H1 (cell line): ENCODE data around the gene NAV3. TPM values are rescaled to one million over a fixed set of nuclear protein-coding genes. Genes with fewer than 3 reads are reported as not detected.

Source experiments
- CTCF ChIA-PET: fragments of 300-600 bp; sonication (Branson Sonifier 250); formaldehyde crosslinking; loops from one replicate; lab custom pipeline; 2021; ENCODE audit not compliant: partially characterized antibody; lab: Charles Lee
- POLR2A ChIA-PET: fragments of 300-600 bp; sonication (Branson Sonifier 250); formaldehyde crosslinking; loops from one replicate; lab custom pipeline; 2021; ENCODE audit warnings: inconsistent platforms; ENCODE audit not compliant: partially characterized antibody; lab: Charles Lee
- DNase-seq, 2 experiments: peaks; one replicate each; pipeline versions ENCODE4 v3.0.0 to v3.0.0-alpha.2; 2010 to 2022; ENCODE audit warnings: low spot score in 2 of 2, low read depth in 1 of 2, mixed read lengths in 1 of 2
- FAIRE-seq: peaks from 2 replicates; lab custom pipeline; 2011; peaks lifted over from hg19 to GRCh38; lab: Jason Lieb, UNC
- H2AFZ ChIP-seq: 2 replicates; pipeline ENCODE4 v1.8.1; 2012; ENCODE audit warnings: low read length, inconsistent platforms
- H2AK5ac ChIP-seq: 2 replicates; pipeline ENCODE4 v1.6.1; 2013; ENCODE audit warnings: low read depth, low read length
- H2BK120ac ChIP-seq: replicated peaks from 2 replicates; pipeline ENCODE3; 2013; ENCODE audit warnings: low read depth, low read length, inconsistent platforms
- H2BK12ac ChIP-seq: 2 replicates; pipeline ENCODE4 v1.6.1; 2013; ENCODE audit warnings: low read depth, low read length
- H2BK15ac ChIP-seq: 2 replicates; pipeline ENCODE4 v1.6.1; 2013; ENCODE audit warnings: low read length
- H2BK20ac ChIP-seq: 2 replicates; pipeline ENCODE4 v1.6.1; 2013; ENCODE audit warnings: low read length
- H2BK5ac ChIP-seq: 2 replicates; pipeline ENCODE4 v1.6.1; 2013; ENCODE audit warnings: low read depth, low read length
- H3K14ac ChIP-seq: 2 replicates; pipeline ENCODE4 v1.6.1; 2013; ENCODE audit warnings: inconsistent platforms; ENCODE audit not compliant: insufficient read length
- H3K18ac ChIP-seq: 2 replicates; pipeline ENCODE4 v1.6.1; 2013; ENCODE audit warnings: low read length; ENCODE audit errors: extremely low read depth
- H3K23ac ChIP-seq: 2 replicates; pipeline ENCODE4 v1.6.1; 2013; ENCODE audit warnings: inconsistent platforms; ENCODE audit not compliant: insufficient read length
- H3K23me2 ChIP-seq: 2 replicates; pipeline ENCODE4 v1.6.1; 2013; ENCODE audit warnings: low read depth, low read length
- H3K27ac ChIP-seq: 2 replicates; pipeline ENCODE4 v1.6.1; 2011; ENCODE audit warnings: low read depth, low read length, inconsistent platforms
- H3K27me3 ChIP-seq, 4 experiments: replicated peaks in 1 of 4; 1 replicate in 1 of 4; 2 replicates in 3 of 4; pipeline versions ENCODE4 v1.6.1 to v1.8.1; 2011 to 2013; ENCODE audit warnings: low read length in 3 of 4, mild to moderate bottlenecking in 3 of 4, inconsistent platforms in 2 of 4, mixed read lengths in 2 of 4, moderate library complexity in 1 of 4; ENCODE audit not compliant: control insufficient read depth in 3 of 4, insufficient read depth in 3 of 4; ENCODE audit errors: extremely low read depth in 1 of 4
- H3K36me3 ChIP-seq, 4 experiments: 2 replicates each; pipeline versions ENCODE4 v1.6.1 to v1.8.1; 2011 to 2013; ENCODE audit warnings: mild to moderate bottlenecking in 4 of 4, low read length in 3 of 4, moderate library complexity in 2 of 4, control low read depth in 1 of 4, inconsistent platforms in 1 of 4; ENCODE audit not compliant: insufficient read depth in 4 of 4, control insufficient read depth in 2 of 4
- H3K4ac ChIP-seq: replicated peaks from 2 replicates; pipeline ENCODE3; 2013; ENCODE audit warnings: low read length, low read depth, mixed read lengths, inconsistent platforms; ENCODE audit not compliant: insufficient read length
- H3K4me1 ChIP-seq, 4 experiments: replicated peaks in 1 of 4; 1 replicate in 1 of 4; 2 replicates in 3 of 4; pipeline versions ENCODE4 v1.6.1 to v1.8.1; 2011 to 2013; ENCODE audit warnings: low read length in 3 of 4, inconsistent platforms in 2 of 4, mixed read lengths in 1 of 4; ENCODE audit not compliant: insufficient read depth in 4 of 4, control insufficient read depth in 3 of 4
- H3K4me2 ChIP-seq, 2 experiments: 2 replicates each; pipeline versions ENCODE4 v1.6.1 to v1.8.1; 2011 to 2013; ENCODE audit warnings: low read depth in 2 of 2, low read length in 2 of 2, control low read depth in 1 of 2, inconsistent platforms in 1 of 2, mild to moderate bottlenecking in 1 of 2; ENCODE audit not compliant: insufficient read depth in 1 of 2
- H3K4me3 ChIP-seq, 4 experiments: fragments of 200-600, 300-600 bp in 1 of 4; sonication (generic), shearing (Covaris generic), sonication (Bioruptor Twin) in 1 of 4; 2 replicates each; pipeline versions ENCODE4 v1.5.1 to v1.8.1; 2011 to 2016; ENCODE audit warnings: low read length in 4 of 4, low read depth in 3 of 4, control low read depth in 2 of 4, inconsistent platforms in 2 of 4, mild to moderate bottlenecking in 2 of 4, mixed read lengths in 1 of 4, moderate library complexity in 1 of 4; ENCODE audit not compliant: insufficient read depth in 2 of 4; ENCODE audit errors: extremely low read depth in 1 of 4
- H3K56ac ChIP-seq: replicated peaks from 2 replicates; pipeline ENCODE3; 2013; ENCODE audit warnings: low read depth, mild to moderate bottlenecking, mixed read lengths, low read length, inconsistent platforms; ENCODE audit not compliant: insufficient read length
- H3K79me1 ChIP-seq: 2 replicates; pipeline ENCODE4 v1.6.1; 2013; ENCODE audit warnings: low read depth, low read length, control low read depth
- H3K79me2 ChIP-seq, 2 experiments: 2 replicates each; pipeline versions ENCODE4 v1.6.1 to v1.8.1; 2012 to 2013; ENCODE audit warnings: low read length in 2 of 2, mild to moderate bottlenecking in 2 of 2, inconsistent platforms in 1 of 2; ENCODE audit not compliant: insufficient read depth in 2 of 2, control insufficient read depth in 1 of 2
- H3K9ac ChIP-seq, 4 experiments: replicated peaks in 1 of 4; 1 replicate in 1 of 4; 2 replicates in 3 of 4; pipeline versions ENCODE4 v1.6.1 to v1.8.1; 2011 to 2013; ENCODE audit warnings: low read depth in 3 of 4, low read length in 3 of 4, control low read depth in 2 of 4, mild to moderate bottlenecking in 2 of 4, moderate library complexity in 2 of 4, inconsistent platforms in 1 of 4; ENCODE audit errors: extremely low read depth in 1 of 4
- H3K9me3 ChIP-seq, 2 experiments: 2 replicates each; pipeline versions ENCODE4 v1.6.1 to v1.8.1; 2012 to 2013; ENCODE audit warnings: mild to moderate bottlenecking in 2 of 2, moderate library complexity in 2 of 2, control low read depth in 1 of 2, inconsistent platforms in 1 of 2, low read depth in 1 of 2, low read length in 1 of 2, mixed read lengths in 1 of 2; ENCODE audit not compliant: insufficient read depth in 2 of 2
- H4K20me1 ChIP-seq, 2 experiments: replicated peaks in 1 of 2; 2 replicates each; pipeline versions ENCODE3 to v1.8.1; 2011 to 2013; ENCODE audit warnings: inconsistent platforms in 2 of 2, low read length in 2 of 2, mild to moderate bottlenecking in 1 of 2; ENCODE audit not compliant: insufficient read depth in 2 of 2, control insufficient read depth in 1 of 2
- H4K5ac ChIP-seq: 2 replicates; pipeline ENCODE4 v1.6.1; 2013; ENCODE audit warnings: low read length, low read depth, mixed read lengths, inconsistent platforms; ENCODE audit not compliant: insufficient read length
- H4K8ac ChIP-seq: 2 replicates; pipeline ENCODE4 v1.8.0; 2013; ENCODE audit warnings: mild to moderate bottlenecking, moderate library complexity, low read length, inconsistent platforms; ENCODE audit not compliant: insufficient read depth; ENCODE audit errors: extremely low read depth
- H4K91ac ChIP-seq: replicated peaks from 2 replicates; pipeline ENCODE3; 2013; ENCODE audit warnings: low read length, mixed read lengths, inconsistent platforms; ENCODE audit not compliant: insufficient read length
- ATF2 ChIP-seq: IDR thresholded peaks from 2 replicates; pipeline ENCODE4 v1.6.1; 2012; ENCODE audit warnings: low read length, inconsistent platforms
- CHD2 ChIP-seq: IDR thresholded peaks from 2 replicates; pipeline ENCODE4 v1.6.1; 2012; ENCODE audit warnings: low read length, improper control_type of control experiment
- FOSL1 ChIP-seq: IDR thresholded peaks from 2 replicates; pipeline ENCODE4 v1.6.1; 2011; ENCODE audit warnings: mild to moderate bottlenecking, low read depth, low read length, moderate library complexity; ENCODE audit not compliant: insufficient read depth
- GABPA ChIP-seq: IDR thresholded peaks from 2 replicates; pipeline ENCODE4 v1.6.1; 2011; ENCODE audit warnings: mild to moderate bottlenecking, low read length, moderate library complexity, borderline replicate concordance; ENCODE audit not compliant: insufficient read depth
- KDM5A ChIP-seq: fragments of 200-600 bp; IDR thresholded peaks from 2 replicates; pipeline ENCODE4 v1.7.1; 2012; ENCODE audit warnings: mild to moderate bottlenecking, low read length, inconsistent platforms, mixed read lengths
- POLR2AphosphoS5 ChIP-seq: IDR thresholded peaks from 2 replicates; pipeline ENCODE4 v1.6.1; 2011; ENCODE audit warnings: low read depth, low read length
- RFX5 ChIP-seq: IDR thresholded peaks from 2 replicates; pipeline ENCODE4 v1.6.1; 2011; ENCODE audit warnings: low read depth, low read length, improper control_type of control experiment, borderline replicate concordance
- SAP30 ChIP-seq: fragments of 300-600 bp; sonication (generic); IDR thresholded peaks from 2 replicates; pipeline ENCODE4 v1.7.1; 2012; ENCODE audit warnings: low read length, moderate library complexity, mild to moderate bottlenecking, inconsistent platforms; ENCODE audit not compliant: insufficient read depth, insufficient replicate concordance
- SP2 ChIP-seq: IDR thresholded peaks from 2 replicates; pipeline ENCODE4 v1.6.1; 2012; ENCODE audit warnings: mild to moderate bottlenecking, low read length, inconsistent platforms
- TEAD4 ChIP-seq: IDR thresholded peaks from 2 replicates; pipeline ENCODE4 v1.6.1; 2012; ENCODE audit warnings: low read depth, low read length, inconsistent platforms, mixed read lengths
- USF2 ChIP-seq: IDR thresholded peaks from 2 replicates; pipeline ENCODE4 v1.6.1; 2011; ENCODE audit warnings: low read length, improper control_type of control experiment
- YY1 ChIP-seq: IDR thresholded peaks from 2 replicates; pipeline ENCODE4 v1.6.1; 2011; ENCODE audit warnings: low read depth, mild to moderate bottlenecking, low read length
- WGBS, 2 experiments: shearing (Covaris generic) in 1 of 2; methylation state at CpG; one replicate each; pipeline versions ENCODE4 v1.1.6 to v1.1.7; 2013 to 2015; ENCODE audit warnings: low lambda C conversion rate in 2 of 2, mixed read lengths in 2 of 2, inconsistent platforms in 1 of 2, low coverage in 1 of 2, missing lambda C conversion rate in 1 of 2; ENCODE audit not compliant: insufficient replicate concordance in 2 of 2, insufficient coverage in 1 of 2, insufficient read length in 1 of 2; ENCODE audit errors: extremely low coverage in 1 of 2, missing lambda C conversion rate in 1 of 2; 5-methylcytosine and 5-hydroxymethylcytosine counted together
- polyA plus RNA-seq, 7 experiments: library from polyadenylated mRNA; depleted of rRNA in 3 of 7; stranded (reverse) in 5 of 7; unstranded in 2 of 7; fragments of >200 nt in 5 of 7; fragments of 200-250 nt in 2 of 7; gene quantifications; 1 replicate in 5 of 7; 2 replicates in 1 of 7; 4 replicates in 1 of 7; pipeline versions ENCODE4 v1.2.1 to v1.2.3, GENCODE V29; 2011 to 2013; ENCODE audit warnings: missing spikeins in 2 of 7, mixed read lengths in 2 of 7
- total RNA-seq: library from RNA; stranded (reverse); fragmentation: NEBNext Ultra II Directional; extraction: Animal tissue kit (Norgen Biotek cat#: 25700); gene quantifications from 2 replicates; pipeline ENCODE4 v1.2.1, GENCODE V29; 2021

The NAV3 gene
- total and polyA plus RNA-seq, 2 of the 8 experiments (the other 6 are each of a cell fraction or from before 2014, with no cell fraction given) = 0.47 to 5.0 TPM

- H2BK5ac ChIP-seq = no peak overlapping the region
- H3K4me1 ChIP-seq = no peaks in the 10 kb centered on the region; a peak in 1 of 7 replicates
- 100% methylated on average over 1 of the region's 1 CpG; no CpG with 5 or more reads in 1 of the 2 experiments for WGBS, 2 experiments
- no peak overlapping the region; the same call in 1 of the 2 replicates for H4K8ac ChIP-seq
- no peak overlapping the region for H2AFZ ChIP-seq
- no peak overlapping the region for H3K4ac ChIP-seq
- no peaks in the 10 kb centered on the region for H4K20me1 ChIP-seq
- H2BK12ac ChIP-seq = no peak overlapping the region
- DNase-seq = no peak
- no peak overlapping the region for H2AK5ac ChIP-seq
- no peak overlapping the region for H3K4me2 ChIP-seq
- no peak overlapping the region for H3K18ac ChIP-seq
- H2BK15ac ChIP-seq = no peak overlapping the region
- no peak overlapping the region for H3K23ac ChIP-seq
- no peak overlapping the region for H3K4me3 ChIP-seq
- ChIA-PET POLR2A (no interaction called here), CTCF (interaction anchor here (0.6 kb wide), 1 partner anchor 10 kb away, joined by 3 read pairs; no protein-coding TSS in a partner anchor)
- H3K9ac ChIP-seq = no peak overlapping the region
- H4K5ac ChIP-seq = no peak overlapping the region
- H3K23me2 ChIP-seq = no peaks in the 10 kb centered on the region
- H3K56ac ChIP-seq = no peak overlapping the region
- no peaks in the 10 kb centered on the region for H3K79me2 ChIP-seq
- no peak overlapping the region for H2BK20ac ChIP-seq
- H4K91ac ChIP-seq = no peak overlapping the region
- H3K27ac ChIP-seq = no peak overlapping the region
- FAIRE-seq = no peak
- H3K9me3 ChIP-seq = no peaks in the 10 kb centered on the region
- H2BK120ac ChIP-seq = no peak overlapping the region
- H3K36me3 ChIP-seq = no peaks in the 10 kb centered on the region
- H3K14ac ChIP-seq = no peak overlapping the region
- no peaks in the 10 kb centered on the region for H3K79me1 ChIP-seq
- no peaks in the 10 kb centered on the region for H3K27me3 ChIP-seq
- TF ChIP-seq ATF2 (no peak), KDM5A (no peak), RFX5 (no peak), GABPA (no peak), SAP30 (no peak), POLR2AphosphoS5 (no peak), SP2 (no peak), YY1 (no peak), USF2 (no peak), TEAD4 (no peak), FOSL1 (no peak), CHD2 (no peak)
These were observed 326.5 kb downstream of the NAV3 start for GRCh38 chr12:78157199-78157598.
